Upper lobe of left lung (tissue), 6 donors: Measurements from ENCODE around the gene PTPDC1. TPM values are rescaled to one million over a fixed set of nuclear protein-coding genes. Genes with fewer than 3 reads are reported as not detected.

Experiments
- ATAC-seq, 2 donors: fragments of 200-7000 bp; cut with Tn5 transposase; one replicate each; pipeline ENCODE4 v1.9.1; 2022; ENCODE audit warnings: mild to moderate bottlenecking in 2 of 2, moderate library complexity in 2 of 2; ENCODE audit not compliant: low FRiP score in 2 of 2
- DNase-seq, 2 donors: peaks; one replicate each; pipeline ENCODE4 v3.0.0-alpha.2; 2019 to 2020
- H3K27ac ChIP-seq, 4 donors: fragments of 200-600 bp; sonication (generic); one replicate each; pipeline ENCODE4 v1.5.1; 2016 to 2019
- H3K27me3 ChIP-seq, 4 donors: fragments of 200-600 bp; sonication (generic); one replicate each; pipeline ENCODE4 v1.5.1; 2017 to 2019
- H3K36me3 ChIP-seq, 4 donors: fragments of 200-600 bp; sonication (generic); one replicate each; pipeline ENCODE4 v1.5.1; 2016 to 2019
- H3K4me1 ChIP-seq, 4 donors: fragments of 200-600 bp; sonication (generic); one replicate each; pipeline ENCODE4 v1.5.1; 2018 to 2019
- H3K4me3 ChIP-seq, 4 donors: fragments of 200-600 bp; sonication (generic); one replicate each; pipeline ENCODE4 v1.5.1; 2017 to 2019; ENCODE audit warnings: mild to moderate bottlenecking in 2 of 4, moderate library complexity in 1 of 4
- H3K9me3 ChIP-seq, 4 donors: fragments of 200-600 bp; sonication (generic); one replicate each; pipeline ENCODE4 v1.5.1; 2018 to 2019
- EP300 ChIP-seq, 4 donors: sonication (generic); formaldehyde crosslinking; IDR thresholded peaks; one replicate each; pipeline ENCODE4 v1.5.1; 2017; ENCODE audit warnings: antibody characterized with exemption in 4 of 4, control low read depth in 2 of 4
- POLR2A ChIP-seq, 4 donors: fragments of 450-650 bp; IDR thresholded peaks; one replicate each; pipeline ENCODE4 v1.5.1; 2016 to 2017; ENCODE audit warnings: antibody characterized with exemption in 4 of 4, mild to moderate bottlenecking in 2 of 4
- POLR2AphosphoS5 ChIP-seq, 2 donors: sonication (generic); formaldehyde crosslinking; IDR thresholded peaks; one replicate each; pipeline ENCODE4 v1.5.1; 2017; ENCODE audit warnings: antibody characterized with exemption in 2 of 2
- WGBS, 2 donors: methylation state at CpG; one replicate each; pipeline ENCODE4 v1.1.5; 2017 to 2018; 5-methylcytosine and 5-hydroxymethylcytosine counted together
- total RNA-seq, 6 donors: library from RNA; depleted of rRNA in 4 of 6; stranded (reverse); fragments of >200 nt in 4 of 6; gene quantifications; one replicate each; pipeline versions ENCODE4 v1.1.0 to v1.2.1, GENCODE V29; 2016 to 2021
- TF ChIP-seq, protein P1 (sequence below), 6 experiments: fragments of 450-650 bp in 4 of 6; fragments of 200-600 bp in 2 of 6; sonication (generic) in 2 of 6; IDR thresholded peaks; one replicate each; pipeline ENCODE4 v1.5.1; 2016 to 2019; ENCODE audit warnings: antibody characterized with exemption in 6 of 6
- donor health status: DM: no; HTN: no; CAD: no; lungs with moderate emphysema.
- donor health status: DM: no; HTN: yes; CAD: no; lungs with severe emphysema.

The PTPDC1 gene
- total RNA-seq, 6 donors from 2014 or later = 9.0 to 24.5 (median 16.6) TPM

DNA sequence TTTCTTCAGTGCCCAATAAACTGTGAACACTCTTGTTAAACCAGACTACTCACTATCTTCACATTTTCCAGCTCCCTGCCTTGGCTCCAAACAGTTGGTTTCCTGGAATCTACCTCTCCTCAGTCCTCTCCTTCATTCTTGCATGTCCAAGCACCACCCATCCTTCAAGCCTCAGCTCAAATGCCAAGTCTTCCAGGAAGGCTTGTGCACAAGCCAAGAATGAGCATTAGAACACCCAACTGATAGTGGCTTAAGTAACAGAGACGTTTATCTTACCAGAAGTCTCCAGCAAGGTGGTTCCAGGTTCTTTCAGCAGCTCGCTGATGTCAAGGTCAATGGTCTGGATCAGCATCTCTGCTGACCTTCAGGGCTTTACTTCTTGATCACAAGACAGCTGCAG, 60.1 kb downstream of the PTPDC1 start:
- H3K4me1 ChIP-seq = peaks cover 0 to 21% (median 15%) of the 10 kb centered on the region in 4 donors
- DNase-seq (peak in 1 of 2 donors; percentile 46), ATAC-seq (peak in 1 of 2 donors; percentile 11)
- no peaks in the 10 kb centered on the region for H3K27me3 ChIP-seq
- WGBS, 2 donors = 46% methylated on average over 2 of the region's 2 CpGs
- H3K9me3 ChIP-seq = no peaks in the 10 kb centered on the region
- H3K27ac ChIP-seq = peak overlapping the region in 2 of 4 donors; percentile 49 to 58
- no peak for TF ChIP-seq POLR2A (IDR thresholded peaks at IDR 0.05)
- peak in 3 of 4 donors; percentile 28 to 50 (median 33) for TF ChIP-seq EP300 (IDR thresholded peaks at IDR 0.05)
- TF ChIP-seq POLR2AphosphoS5 (IDR thresholded peaks at IDR 0.05) = peak in 1 of 2 donors; percentile 51
- H3K4me3 ChIP-seq = no peak overlapping the region
- H3K36me3 ChIP-seq = no peaks in the 10 kb centered on the region

GRCh38 chr9:94145640-94146039, 61.4 kb downstream of the PTPDC1 start:
- no peak overlapping the region for H3K4me3 ChIP-seq
- no peaks in the 10 kb centered on the region for H3K9me3 ChIP-seq
- no peak for ATAC-seq
- peaks cover 0 to 15% (median 12%) of the 10 kb centered on the region in 4 donors for H3K4me1 ChIP-seq
- no peak for DNase-seq
- 73 to 84% methylated on average over 5 of the region's 5 CpGs for WGBS, 2 donors
- no peak overlapping the region for H3K27ac ChIP-seq
- TF ChIP-seq POLR2A (IDR thresholded peaks at IDR 0.05) (no peak), POLR2AphosphoS5 (IDR thresholded peaks at IDR 0.05) (no peak), EP300 (IDR thresholded peaks at IDR 0.05) (no peak)
- TF ChIP-seq, protein P1, sequence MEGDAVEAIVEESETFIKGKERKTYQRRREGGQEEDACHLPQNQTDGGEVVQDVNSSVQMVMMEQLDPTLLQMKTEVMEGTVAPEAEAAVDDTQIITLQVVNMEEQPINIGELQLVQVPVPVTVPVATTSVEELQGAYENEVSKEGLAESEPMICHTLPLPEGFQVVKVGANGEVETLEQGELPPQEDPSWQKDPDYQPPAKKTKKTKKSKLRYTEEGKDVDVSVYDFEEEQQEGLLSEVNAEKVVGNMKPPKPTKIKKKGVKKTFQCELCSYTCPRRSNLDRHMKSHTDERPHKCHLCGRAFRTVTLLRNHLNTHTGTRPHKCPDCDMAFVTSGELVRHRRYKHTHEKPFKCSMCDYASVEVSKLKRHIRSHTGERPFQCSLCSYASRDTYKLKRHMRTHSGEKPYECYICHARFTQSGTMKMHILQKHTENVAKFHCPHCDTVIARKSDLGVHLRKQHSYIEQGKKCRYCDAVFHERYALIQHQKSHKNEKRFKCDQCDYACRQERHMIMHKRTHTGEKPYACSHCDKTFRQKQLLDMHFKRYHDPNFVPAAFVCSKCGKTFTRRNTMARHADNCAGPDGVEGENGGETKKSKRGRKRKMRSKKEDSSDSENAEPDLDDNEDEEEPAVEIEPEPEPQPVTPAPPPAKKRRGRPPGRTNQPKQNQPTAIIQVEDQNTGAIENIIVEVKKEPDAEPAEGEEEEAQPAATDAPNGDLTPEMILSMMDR (IDR thresholded peaks at IDR 0.05) = no peak
- H3K27me3 ChIP-seq = no peaks in the 10 kb centered on the region
- H3K36me3 ChIP-seq = no peaks in the 10 kb centered on the region

GRCh38 chr9:94147776-94148175, 63.5 kb downstream of the PTPDC1 start:
- Histone ChIP-seq H3K4me1 (peaks cover 0 to 23% (median 7%) of the 10 kb centered on the region in 4 donors), H3K27me3 (no peaks in the 10 kb centered on the region), H3K4me3 (no peak overlapping the region), H3K36me3 (no peaks in the 10 kb centered on the region), H3K9me3 (no peaks in the 10 kb centered on the region), H3K27ac (no peak overlapping the region)
- WGBS, 2 donors = 77 to 79% methylated on average over 8 to 13 of the region's 13 CpGs
- ATAC-seq (peak in 1 of 2 donors; percentile 37), DNase-seq (peak in 1 of 2 donors; percentile 59)
- TF ChIP-seq, protein P1 (IDR thresholded peaks at IDR 0.05) = no peak
- TF ChIP-seq POLR2A (IDR thresholded peaks at IDR 0.05) (no peak), EP300 (IDR thresholded peaks at IDR 0.05) (no peak), POLR2AphosphoS5 (IDR thresholded peaks at IDR 0.05) (no peak)

DNA sequence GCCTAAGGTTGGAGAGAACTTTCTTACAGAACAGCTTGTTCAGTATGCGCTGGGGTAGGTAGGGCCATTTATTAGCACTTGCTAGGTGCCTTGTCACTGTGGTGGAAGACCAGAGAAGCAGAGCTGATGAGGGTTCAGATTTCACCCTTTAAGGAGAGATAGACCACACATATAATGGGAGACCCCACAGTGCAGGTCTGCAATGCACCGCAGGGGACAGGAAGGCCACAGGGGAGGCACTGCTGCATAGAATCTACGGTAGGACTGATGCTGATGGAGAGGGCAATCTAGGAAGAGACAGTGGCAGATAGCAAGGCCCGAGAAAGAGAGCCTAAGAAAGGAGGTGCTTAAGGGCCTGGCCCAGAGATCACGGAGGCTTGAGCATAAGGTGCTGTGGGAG, 64.2 kb downstream of the PTPDC1 start:
- no peaks in the 10 kb centered on the region for H3K27me3 ChIP-seq
- no peak overlapping the region for H3K4me3 ChIP-seq
- H3K4me1 ChIP-seq = peaks cover 0 to 23% (median 7%) of the 10 kb centered on the region in 4 donors
- no peaks in the 10 kb centered on the region for H3K9me3 ChIP-seq
- no peak for DNase-seq
- TF ChIP-seq, protein P1 (IDR thresholded peaks at IDR 0.05) = no peak
- TF ChIP-seq POLR2A (IDR thresholded peaks at IDR 0.05) = no peak
- no peak overlapping the region for H3K27ac ChIP-seq
- WGBS, 2 donors = 74 to 88% methylated on average over 5 of the region's 5 CpGs
- no peak for ATAC-seq
- no peaks in the 10 kb centered on the region for H3K36me3 ChIP-seq

GRCh38 chr9:94149696-94150095, 65.4 kb downstream of the PTPDC1 start:
- Histone ChIP-seq H3K4me1 (peaks cover 0 to 18% (median 11%) of the 10 kb centered on the region in 4 donors), H3K4me3 (no peak overlapping the region), H3K27ac (no peak overlapping the region), H3K9me3 (no peaks in the 10 kb centered on the region), H3K27me3 (no peaks in the 10 kb centered on the region), H3K36me3 (no peaks in the 10 kb centered on the region)
- DNase-seq (no peak), ATAC-seq (no peak)
- TF ChIP-seq EP300 (IDR thresholded peaks at IDR 0.05) = no peak
- TF ChIP-seq POLR2AphosphoS5 (IDR thresholded peaks at IDR 0.05) = no peak
- no peak for TF ChIP-seq POLR2A (IDR thresholded peaks at IDR 0.05)
- TF ChIP-seq, protein P1 (IDR thresholded peaks at IDR 0.05) = no peak
- 93 to 95% methylated on average over 6 of the region's 6 CpGs for WGBS, 2 donors
